NCI-H2107 treated with DMSO at 0.1 percent for 48 hours (cell line): ENCODE data around the gene MED14.
"Not testable (repeated sequence)": the region's sequence is repeated elsewhere in the genome, so short reads cannot be mapped to it uniquely, and the experiment has no call there.

Source experiments
- DNase-seq: peaks from one replicate; lab custom pipeline; 2025; ENCODE audit not compliant: unreplicated experiment; lab: John Stamatoyannopoulos, UW

MED14 gene

DNA sequence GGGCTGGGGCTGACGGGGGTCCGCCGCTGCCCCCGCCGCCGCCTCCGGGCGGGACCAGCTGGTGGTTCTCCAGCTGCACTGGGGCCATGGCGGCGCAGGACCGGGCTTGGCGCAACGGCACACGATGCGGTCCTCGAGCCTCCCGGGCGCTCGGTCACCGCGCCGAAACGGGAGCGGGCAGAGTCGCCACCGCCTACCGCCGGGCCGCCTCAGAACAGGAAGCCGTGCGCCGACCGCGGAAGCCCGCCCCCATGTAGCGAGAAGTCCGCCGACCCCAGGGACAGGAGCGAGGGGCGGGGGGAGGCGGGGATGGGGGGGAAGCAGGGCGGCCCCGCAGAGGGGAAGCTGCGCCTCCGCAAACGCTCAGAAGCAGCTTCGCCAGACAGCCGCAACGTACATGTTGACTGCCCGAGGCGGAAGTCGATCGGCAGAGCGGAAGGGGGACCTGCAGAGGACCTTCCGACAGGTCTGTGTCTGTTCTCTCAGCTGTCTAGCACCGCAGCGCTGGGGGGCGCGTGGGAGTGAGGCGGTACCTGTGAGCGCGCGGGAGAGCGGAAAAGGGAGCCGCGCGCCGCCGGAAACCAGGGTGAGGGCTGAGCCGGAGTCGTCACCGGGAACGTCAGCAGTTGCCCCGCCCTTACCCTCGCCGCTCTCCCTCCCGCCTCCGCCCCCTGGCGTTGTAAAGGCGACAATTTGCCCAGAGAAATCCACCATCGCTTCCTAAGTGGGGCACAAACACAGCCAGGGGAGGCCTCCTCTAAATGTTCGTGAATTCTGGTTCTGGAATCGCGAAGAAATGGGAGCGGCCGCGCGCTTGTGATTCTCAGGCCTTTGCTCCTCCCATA, at the start of gene MED14:
Gene MED14, minus strand, starts transcription at position 218 of the 845 bp plus-strand sequence. Its CDS starts 130 bp downstream, at position 88.
- peak; percentile 86 for DNase-seq

DNA sequence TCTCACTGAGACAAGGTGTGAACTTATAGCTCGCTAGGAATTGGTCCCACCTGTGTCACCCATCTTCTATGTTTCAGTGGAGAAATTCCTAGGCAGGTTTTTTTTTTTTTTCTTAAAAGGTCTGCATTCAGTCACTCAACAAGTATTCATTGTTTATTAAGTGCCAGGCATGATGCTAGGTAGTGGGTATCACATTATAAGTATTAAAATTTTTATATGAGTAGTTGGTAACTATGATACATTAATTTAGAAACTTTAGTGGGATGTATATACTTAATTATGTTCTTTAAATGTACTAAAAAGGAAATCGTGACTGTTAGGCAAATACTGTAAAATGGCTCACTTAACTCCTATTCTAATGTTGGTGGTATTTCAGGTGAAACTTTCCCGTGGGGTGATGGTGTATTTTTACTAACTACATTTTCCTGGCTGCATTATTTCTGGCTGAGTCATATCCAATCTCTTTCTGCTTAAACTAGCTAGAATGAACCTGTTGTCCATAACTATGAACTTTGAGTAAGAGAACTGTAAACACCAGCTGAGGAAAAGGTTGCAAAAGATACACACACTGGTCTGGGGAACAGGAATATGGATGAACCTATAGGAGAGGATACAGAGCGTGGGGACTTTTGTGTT, 49.3 kb upstream of the MED14 start:
- DNase-seq: no peak

DNA sequence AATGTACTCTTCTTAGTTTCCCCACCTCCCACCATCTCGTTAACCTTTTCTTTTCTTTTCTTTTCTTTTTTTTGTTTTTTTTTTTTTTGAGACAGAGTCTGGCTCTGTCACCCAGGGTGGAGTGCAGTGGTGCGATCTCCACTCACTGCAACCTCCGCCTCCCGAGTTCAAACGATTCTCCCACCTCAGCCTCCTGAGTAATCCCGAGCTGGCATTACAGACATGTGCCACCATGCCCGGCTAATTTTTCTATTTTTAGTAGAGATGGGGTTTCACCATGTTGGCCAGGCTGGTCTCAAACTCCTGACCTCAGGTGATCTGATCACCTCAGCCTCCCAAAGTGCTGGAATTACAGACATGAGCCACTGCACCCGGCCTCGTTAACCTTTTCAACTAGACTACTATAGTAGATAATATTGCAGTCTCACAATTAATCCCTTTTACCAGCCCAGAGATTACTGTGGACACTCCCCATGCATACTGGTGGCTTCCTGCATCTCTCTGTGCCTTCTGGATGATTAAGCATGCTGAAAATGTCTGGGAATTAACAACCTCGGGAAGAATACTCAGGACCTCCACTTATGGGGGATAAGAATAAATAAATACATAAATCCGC, 47.4 kb upstream of the MED14 start:
- not testable (repeated sequence) for DNase-seq

DNA sequence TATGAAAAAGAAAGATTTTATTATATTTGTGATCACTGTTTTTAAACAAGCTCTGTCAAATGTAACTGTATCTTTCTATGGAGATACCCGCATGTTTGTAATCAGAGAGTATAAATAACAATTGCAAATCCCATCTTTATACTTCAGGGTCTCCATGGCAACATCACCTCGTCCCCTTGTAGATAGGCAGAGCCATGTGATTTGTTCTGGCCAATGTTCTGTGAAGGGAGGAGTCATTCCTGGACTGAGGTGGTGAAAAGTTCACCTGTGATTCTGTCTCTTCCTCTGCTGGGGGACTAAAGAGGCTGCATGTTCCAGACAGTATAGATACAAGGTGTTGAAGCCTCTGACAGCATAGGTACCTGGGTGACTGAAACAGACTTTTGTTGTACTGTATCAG, 45.6 kb upstream of the MED14 start:
- DNase-seq: no peak

DNA sequence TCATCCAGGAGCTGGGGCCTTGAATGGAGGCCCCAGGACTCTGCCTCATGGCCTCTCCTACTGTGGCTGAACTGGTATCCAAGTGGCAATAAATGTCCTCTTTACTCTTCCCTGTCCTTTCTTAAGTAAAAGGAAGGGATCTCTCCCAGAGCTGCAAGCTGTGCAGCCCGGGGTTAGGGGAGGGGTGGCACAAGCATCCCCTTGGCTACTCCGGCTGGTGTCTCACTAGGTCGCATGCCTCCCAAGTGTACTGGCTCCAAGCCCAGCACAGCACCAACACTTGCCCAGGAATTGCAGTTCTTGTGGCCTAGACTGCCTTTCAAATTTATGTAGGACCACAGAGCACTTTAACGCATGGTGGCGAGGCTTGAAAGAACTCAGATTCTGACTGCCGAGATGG, 44.7 kb upstream of the MED14 start:
- no peak for DNase-seq

DNA sequence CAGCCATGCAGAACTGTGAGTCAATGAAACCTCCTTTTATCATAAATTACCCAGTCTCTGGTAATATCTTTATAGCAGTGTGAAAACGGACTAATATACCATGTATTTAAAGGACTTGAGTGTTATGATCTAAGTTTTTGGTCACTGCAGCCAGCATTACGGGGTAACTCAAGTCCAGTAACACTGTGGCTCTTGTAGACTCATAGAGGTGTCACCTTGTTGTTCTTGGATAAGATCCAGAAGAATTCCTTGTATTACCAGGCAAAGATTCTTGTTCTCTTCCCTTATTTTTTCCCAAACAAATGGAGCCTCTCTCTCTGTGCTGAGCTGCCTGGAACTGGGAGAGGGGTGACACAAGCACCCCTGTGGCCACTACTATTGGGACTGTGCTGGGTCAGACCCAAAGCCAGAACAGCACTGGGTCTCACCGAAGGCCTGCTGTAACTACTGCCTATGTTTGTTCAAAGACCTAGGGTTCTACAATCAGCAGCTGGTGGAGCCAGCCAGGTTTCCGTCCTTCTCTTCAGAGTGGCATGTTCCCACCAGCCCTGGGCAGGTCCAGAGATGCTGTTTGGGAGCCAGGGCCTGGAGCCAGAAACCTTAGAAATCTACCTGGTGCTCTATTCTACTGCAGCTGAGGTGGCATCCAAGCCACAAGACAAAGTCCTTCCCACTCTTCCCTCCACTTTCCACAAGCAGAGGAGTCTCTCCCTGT, 43.7 kb upstream of the MED14 start:
- no peak for DNase-seq

DNA sequence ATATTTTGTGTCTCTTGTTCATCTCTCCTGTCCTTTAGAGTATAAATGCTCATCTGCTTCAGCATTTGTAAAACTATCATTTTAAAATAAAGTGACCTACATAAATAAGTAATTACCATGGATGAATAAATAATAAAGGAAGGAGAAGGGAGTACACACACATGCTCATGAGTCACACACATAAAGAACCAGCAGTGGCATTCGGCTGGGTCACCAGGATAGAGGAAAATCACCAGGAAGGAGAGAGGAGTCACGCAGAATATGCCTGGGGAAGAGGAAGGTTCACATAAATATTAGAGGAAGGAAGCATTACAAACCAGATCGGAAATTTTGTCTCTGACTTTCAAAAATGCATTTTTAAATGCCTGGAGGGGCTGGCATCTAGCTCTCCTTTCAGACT, 38.5 kb upstream of the MED14 start:
- DNase-seq: no peak

DNA sequence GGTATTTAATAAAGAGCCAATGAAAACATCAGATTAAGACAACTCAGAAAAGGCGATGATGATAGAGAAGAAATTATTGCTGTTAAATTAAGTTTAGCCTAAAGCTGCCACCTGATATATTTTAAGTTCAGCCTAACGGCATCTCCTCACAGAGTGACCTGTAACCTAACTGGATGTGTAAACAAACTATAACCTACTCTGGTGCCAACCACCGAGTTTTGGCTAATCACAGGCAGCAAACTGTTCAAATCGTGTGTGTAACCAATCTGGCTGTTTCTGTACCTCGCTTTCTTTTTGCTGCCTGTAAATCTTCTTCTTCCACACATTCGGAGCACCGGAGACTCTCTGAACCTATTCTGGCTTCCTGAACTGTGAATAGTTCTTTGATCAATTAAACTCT, 37.8 kb upstream of the MED14 start:
- DNase-seq: no peak

DNA sequence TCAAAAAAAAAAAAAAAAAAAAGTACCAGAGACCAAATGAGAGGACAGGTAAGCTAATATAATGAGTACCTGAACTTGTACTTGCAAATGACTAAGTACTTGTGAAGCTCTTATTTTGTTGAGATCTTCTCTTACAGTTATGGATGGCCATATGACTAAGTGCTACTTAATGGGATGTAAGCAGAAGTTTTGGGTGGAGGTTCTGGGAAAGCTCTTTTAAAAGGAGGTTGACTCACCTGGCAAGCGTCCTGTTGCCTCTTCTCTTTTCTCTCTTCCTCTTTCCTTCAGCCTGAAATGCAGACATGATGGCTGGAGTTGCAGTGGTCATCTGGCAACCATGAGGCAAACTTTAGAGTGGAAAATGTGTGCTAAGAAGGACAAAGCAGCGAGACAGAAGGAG, 36.9 kb upstream of the MED14 start:
- no peak for DNase-seq

DNA sequence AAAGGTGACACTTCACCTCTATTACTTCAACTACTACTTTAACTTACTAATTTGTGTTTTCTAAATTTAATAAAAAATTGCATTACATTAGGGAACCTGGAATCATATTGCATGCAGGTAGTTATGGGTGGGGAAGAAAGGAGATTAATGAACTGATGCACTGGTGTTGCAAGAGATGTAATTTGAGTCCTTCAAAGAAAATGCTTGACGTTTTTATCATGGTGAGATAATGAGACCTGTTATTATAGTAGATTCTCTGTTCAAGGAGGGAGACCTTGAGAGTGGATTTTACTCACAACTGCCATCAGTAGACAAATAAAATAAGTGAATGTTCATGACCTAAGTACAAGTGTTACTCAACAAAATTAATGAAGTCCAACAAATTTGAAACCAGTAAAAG, 26.4 kb upstream of the MED14 start:
- DNase-seq: peak; percentile 72

DNA sequence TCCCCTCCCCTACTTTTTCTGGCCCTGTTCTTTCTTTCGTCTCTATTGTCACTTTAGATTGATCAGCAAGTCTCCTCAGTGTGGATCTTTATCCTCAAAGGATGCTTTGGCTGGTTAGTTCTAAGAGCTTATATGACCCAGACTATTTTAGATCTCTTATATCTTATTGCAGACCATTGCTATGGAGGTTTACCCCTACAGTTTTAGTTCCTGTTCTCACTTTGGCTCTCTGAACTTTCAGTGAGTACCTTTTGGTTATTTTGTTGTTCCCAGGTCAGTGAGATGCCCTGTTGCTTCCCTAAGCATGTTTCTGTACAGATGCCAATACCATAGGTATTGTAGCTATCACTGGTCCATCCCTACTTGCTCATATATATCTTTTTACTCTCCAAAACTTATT, 24.0 kb upstream of the MED14 start:
- no peak for DNase-seq

DNA sequence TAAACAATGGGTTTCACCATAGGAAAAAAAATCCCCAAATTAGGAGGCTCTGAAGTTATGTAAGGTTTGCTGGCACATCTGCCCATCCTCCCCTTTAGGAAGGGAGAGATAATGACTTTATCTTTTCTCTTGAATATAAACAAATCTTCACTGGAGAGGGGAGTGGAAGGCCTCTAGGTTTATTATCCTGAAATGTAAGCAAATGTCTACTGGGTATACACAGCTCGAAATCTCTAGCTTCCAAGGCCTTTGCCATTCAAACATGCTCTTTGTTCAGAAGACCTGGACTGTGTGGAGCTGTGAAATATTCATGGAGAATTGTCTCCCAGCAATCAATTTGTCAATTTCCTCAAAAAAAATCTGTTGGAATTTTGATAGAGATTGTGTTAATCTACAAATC, 21.7 kb upstream of the MED14 start:
- no peak for DNase-seq

DNA sequence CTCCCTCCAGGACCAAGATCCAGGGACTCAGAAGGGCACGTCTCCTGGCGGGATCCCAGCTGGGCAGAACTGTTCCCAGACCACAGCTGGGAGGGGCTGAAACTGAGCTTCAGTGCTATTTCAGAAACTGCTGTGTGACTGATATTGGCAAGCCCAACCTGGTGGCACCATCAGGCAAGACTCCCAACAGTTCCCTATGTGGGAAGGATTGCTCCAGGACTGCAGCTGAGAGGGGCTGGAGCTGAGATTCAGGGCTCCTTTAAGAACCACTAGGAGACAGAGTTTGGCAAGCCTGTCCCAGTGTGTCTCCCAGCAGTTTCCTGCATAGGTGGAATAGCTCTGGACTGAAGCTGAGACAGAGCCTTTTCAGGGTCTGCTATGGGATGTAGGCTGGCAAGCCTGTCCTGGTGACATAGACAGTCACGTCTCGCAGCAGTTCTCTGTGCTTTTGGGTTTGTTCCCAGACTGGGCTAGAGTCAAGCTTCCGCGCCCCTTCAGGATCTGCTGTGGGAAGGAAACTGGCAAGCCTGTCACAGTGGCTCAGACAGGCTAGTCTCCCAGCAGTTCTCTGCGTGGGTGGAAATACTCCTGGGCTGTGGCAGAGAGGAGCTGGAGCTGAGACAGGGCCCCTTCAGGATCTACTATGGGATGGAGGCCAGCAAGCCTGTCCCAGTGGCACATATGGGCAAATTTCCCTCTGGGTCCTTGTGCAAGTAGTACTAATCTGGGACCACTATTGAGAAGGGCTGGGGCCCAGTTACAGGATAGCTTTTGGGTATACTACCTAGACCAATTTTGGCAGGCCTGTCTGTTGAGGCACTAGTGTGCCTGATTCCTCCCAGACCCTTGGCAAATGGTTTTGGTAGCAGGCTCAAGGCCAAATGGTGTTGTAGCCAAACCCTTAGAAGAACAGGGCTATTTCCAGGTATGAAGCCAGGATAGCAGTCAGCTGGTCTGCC, 20.2 kb upstream of the MED14 start:
- no peak for DNase-seq

DNA sequence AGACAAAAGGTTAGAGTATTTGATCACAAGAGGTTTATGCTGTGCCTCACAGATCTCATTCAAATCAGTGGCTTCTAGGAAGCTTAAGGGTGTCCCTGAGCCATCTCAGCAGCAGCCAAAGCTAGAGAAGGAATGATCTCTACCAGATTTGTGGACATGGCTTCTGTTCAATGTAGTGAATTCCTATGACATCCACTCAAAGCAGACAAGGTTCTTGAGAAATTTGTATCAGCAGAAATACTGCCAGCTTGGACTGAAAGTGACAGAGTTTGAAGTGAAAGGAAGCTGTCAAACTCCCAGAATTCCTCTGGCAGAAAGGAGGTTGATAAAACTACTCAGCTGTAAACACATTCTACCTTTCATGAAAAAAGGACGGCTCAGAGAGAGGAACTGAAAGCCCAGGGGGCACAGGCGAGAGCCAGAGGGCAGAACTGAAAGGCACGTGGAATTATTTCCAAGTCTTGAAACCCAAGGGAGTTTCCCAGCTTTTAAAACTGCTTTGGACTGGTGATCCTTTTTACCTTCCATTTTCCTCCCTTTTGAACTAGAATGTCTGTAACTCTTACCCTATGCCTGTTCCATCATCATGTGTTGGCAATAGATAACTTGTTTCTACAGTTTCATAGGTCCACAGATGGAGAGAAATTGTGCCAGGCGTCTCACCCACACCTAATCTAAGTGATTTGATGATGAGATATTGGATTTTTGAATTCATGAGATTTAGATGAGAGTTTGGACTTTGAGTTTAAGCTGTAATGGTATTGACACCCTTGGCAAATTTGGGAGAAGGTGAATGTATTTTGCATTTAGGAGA, 14.5 kb upstream of the MED14 start:
- no peak for DNase-seq

DNA sequence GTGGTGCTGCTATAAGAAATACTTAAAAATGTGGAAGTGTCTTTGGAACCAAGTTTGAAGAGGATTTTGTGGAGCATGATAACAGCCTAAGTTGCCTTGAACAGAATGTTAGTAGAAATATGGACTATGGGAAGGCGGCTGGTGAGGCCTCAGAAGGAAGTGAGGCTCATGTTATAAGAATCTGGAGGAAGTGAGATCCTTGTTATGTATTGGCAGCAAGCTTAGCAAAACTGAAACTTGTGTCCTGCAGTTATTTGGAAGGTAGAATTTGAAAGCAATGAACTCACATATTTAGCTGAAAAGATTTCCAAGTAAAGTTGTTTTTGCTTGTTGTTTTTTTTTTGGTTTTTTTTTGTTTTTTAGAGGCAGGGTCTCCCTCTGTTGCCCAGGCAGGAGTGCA, 13.6 kb upstream of the MED14 start:
- DNase-seq: no peak

DNA sequence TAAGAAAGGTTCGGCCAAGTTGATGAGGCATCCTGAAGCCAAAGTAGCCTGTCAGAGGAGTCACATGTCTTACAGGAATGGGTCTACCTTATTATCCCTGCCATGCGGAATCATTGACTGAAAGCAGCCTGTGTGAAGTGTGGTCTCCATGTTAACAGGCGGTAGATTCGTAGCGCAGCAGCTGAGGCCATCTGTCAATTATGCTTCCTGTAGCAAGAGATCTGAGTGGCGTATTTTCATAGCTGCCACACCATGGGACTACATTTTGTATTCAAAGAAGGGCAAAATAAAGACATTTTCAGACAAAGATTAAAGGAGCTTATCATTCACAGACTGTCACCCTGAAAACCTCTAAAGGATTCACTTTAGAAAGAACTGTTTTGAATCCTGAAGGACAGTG, 11.2 kb upstream of the MED14 start:
- DNase-seq: no peak

DNA sequence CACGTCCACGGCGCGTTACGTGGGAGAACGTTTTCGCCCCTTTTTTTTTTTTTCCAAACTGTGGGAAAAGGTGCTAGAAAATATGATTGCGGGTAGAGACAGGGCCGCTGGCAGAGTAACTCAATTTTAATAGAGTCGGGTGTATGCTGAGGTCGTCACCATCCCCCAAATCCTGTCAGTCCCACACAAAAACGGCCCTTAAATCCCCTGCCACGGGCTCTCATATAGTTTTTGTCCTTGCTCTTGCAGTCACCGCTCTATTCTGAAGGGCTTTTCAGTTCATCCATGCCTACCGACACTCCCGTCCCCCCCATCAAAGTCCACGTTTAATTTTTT, 796 bp upstream of the MED14 start:
- peak; percentile 52 for DNase-seq

DNA sequence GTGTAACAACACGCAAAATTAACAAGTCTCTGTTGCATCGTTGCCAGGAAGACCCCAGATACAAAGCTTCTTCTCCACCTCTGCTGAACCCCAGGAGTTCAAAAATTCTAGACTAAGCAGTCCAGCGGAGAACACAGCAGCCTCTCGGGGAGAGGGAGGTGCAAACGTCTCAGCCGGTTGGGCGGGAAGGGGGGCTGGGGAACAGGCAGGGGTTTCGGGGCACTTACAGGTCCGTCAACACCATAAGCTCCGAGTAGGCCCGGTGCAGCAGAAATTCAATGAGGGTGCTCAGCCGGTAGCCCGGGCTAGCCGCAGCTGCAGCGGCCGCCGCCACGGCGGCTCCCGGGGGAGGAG, 394 bp downstream of the MED14 start:
- peak; percentile 11 for DNase-seq

DNA sequence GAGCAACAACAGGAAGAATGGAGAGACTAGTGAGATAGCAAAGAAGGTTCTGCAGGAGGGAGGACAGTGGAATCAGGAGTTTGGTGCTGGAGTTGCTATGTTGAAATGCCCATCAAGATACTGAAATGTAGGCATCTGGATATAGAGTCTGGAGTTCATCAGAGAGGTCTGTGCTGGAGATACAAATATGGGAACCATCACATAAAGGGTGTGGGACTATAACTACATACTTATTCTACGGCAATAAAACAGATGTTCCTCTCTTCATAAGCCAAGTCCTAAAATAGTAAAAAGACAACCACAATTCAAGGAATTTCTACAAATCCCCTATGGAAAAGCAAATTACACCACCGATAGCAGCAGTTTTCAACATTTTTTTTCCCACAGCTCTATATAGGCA, 1.6 kb downstream of the MED14 start:
- DNase-seq: no peak

DNA sequence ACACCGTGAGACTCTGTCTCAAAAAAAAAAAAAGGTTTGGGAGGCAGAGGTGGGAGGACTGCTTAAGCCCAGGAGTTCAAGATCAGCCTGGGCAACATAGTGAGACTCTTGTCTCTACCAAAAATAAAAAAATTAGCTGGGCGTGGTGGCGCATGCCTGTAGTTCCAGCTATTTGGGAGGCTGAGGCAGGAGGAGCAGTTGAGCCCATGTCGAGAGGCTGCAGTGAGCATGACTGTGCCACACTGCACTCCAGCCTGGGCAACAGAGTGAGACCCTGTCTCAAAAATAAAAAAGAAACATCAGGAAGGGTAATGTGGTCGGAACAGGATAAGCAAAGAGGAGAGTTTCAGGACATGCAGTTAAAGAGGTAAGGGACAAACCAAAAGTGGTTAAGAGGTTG, 2.8 kb downstream of the MED14 start:
- not testable (repeated sequence) for DNase-seq
